Purkinje cell (primary cell): Measurements from ENCODE around the gene KRT14. TPM values are rescaled to one million over a fixed set of nuclear protein-coding genes. Genes with fewer than 3 reads are reported as not detected.

Experiments used
- polyA plus RNA-seq: library from polyadenylated mRNA; unstranded; fragments of >200 nt; fragmentation: Nextera tagmentation; gene quantifications from 2 replicates; pipeline ENCODE4 v1.2.1, GENCODE V29; 2014

Gene KRT14
- not detected in 2 replicates for polyA plus RNA-seq

DNA sequence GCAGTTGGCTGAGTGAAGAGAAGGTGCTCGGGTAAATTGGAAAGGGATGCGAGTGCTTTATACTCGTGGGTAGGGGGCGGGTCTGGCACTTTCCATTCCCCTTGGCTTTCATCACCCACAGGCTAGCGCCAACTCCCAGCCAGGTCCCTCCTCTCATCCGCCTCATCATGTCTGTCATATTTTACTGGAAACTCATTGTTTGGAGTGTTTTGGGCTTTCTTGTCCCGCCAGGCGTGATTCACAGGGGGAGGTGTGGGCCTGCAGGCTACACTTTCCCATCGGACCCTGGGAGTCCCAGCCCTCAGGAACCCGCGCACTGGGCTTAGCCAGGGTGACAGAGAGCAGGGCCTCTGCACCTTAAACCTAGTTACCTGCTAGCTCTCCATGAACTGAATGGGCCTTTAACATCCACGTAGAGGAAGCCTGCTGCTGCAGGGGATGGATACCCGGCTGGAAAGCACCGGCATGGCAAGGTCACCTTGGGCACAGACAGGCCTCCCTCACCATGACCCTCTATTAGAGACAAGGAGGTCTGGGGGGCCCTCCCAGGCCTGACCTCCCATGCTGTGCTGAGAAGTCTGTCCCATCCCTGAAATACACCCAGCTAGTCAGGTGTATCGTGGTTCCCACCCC, at the start of gene KRT14:
KRT14 (minus strand) TSS at position 33 of the 633 bp plus-strand sequence. CDS start 61 bp downstream, outside the sequence.

DNA sequence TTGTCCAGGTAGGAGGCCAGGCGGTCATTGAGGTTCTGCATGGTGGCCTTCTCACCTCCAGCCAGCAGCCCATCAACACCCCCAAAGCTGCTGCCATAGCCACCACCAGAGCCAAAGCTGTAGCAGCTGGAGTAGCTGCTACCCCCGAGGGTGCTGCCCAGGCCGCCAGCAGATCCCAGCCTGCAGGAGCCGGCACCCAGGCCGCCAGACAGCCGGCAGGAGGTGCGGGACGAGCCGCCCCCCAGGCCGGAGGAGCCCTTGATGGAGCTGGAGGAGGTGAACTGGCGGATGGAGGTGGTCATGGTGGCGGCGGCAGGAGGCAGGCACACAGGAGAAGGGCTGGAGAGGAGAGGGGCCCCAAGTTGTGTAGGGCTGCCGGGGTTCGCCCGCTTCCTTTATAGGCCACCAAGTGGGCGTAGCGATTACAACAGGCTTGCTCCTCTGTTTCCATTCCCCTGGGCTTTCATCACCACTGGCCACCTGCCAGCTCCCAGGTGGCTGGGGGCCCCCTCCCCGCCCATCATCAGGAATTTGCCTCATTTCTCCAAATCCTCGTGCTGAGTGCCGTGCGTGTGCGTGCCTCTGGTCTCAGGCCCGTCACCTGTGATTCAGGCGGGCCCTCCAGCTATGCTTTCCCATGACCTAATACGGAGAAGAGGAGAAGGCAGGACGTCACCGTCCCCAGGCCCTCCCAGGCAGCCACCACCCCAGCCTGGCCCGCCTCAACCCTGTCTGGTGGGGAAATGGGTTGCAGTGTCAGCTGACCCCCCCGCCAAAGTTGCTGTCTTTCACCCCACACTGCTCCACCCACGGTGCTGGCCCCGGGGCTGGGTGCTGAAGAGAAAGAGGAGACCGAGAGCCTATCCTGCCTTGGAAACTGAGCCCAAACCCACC, 37.8 kb upstream of the KRT14 start, which contains the start of gene KRT17:
KRT17 (minus strand) TSS at position 368 of the 894 bp plus-strand sequence; CDS start at position 302, 66 bp downstream.

DNA sequence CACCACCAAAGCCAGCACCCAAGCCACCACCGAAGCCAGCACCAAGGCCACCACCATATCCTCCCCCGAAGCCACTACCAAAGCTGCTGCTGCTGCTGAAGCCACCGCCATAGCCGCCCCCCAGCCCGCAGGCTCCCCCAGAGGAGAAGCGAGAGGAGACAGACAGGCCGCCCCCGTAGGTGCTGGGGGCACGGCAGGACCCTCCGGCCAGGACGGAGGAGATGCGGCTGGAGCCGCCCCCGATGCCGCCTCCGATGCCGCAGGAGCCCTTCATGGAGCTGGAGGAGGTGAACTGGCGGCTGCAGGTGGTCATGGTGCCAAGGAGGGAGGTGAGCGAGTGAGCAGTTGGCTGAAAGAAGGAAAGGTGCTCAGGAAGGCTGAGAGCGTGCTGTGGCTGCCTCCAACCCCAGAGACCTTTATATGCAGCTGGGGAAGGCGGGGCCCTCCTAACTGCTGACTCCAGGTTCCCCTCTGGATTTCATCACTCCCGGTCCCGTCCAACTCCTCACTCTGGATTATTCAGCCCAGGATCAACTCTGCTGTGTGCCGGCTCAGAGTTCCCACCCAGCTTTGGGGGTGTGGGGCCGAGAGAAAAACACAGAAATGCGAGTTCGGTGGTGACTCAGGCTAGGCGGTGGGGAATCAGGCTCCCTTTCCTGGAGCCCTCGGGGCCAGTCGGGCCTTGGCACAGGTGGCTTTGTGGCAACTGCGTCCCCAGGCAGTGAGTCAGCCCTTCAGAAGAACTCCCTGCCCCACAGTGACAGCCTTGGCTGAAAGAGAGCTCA, 25.9 kb upstream of the KRT14 start, which contains the start of gene KRT16:
KRT16 (minus strand) TSS at position 392 of the 785 bp plus-strand sequence; CDS start at position 313, 79 bp downstream.

DNA sequence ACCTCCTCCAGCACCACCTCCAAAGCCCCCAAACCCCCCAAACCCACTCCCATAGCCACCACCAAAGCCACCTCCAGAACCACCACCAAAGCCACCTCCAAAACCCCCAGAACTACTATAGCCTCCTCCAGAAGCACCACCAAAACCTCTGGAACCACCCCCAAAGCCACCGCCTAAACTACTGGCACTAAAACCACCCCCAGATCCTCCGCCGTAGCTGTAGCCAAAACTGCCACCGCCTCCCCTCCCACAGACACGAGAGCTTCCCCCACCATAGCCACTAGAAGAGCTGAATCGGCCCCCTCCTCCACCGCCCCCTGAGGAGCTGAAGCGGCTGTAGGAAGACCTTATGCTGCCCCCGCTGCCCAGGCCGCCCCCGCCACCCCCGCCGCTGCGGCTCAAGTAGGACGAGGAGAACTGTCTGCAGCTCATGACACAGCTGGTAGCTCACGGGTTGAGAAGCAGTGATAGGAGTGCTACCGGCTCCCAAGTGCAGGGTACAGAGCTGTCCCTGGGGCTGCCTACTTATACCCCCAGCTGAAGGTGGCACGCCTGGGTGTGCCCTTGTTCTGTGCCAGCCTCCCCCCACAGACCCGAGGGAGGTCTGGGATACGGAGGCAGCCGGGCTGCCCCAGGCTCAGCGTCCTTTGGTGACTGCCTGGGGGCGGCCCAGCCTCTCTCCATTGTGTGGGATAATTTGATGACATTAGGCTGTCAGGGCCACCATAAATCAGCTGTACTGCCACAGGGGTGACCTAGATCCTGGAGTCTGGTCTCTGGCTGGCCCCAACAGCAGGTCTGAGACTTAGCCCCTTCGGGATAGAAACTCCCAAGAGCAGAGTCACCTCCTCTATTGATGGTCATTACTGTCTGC, 14.9 kb downstream of the KRT14 start, which contains the start of gene KRT9:
KRT9 (minus strand) TSS at position 499 of the 874 bp plus-strand sequence; CDS start at position 432, 67 bp downstream.

Other genes starting within 250 kb of the KRT14 start
- gene KRT33A, start 236.1 kb downstream of the KRT14 start, polyA plus RNA-seq: not detected in 2 replicates
- not detected in 2 replicates for gene KRT33B, start 217.1 kb downstream of the KRT14 start, polyA plus RNA-seq
- gene KRT34, start 204.6 kb downstream of the KRT14 start, polyA plus RNA-seq: not detected in 2 replicates
- gene KRT31, start 189.3 kb downstream of the KRT14 start, polyA plus RNA-seq: 2.2 TPM in 1 of 2 replicates, not detected in the other
- not detected in 2 replicates for gene KRT37, start 162.3 kb downstream of the KRT14 start, polyA plus RNA-seq
- gene KRT38, start 145.9 kb downstream of the KRT14 start, polyA plus RNA-seq: not detected in 2 replicates
- not detected in 2 replicates for gene KRT32, start 119.5 kb downstream of the KRT14 start, polyA plus RNA-seq
- gene KRT35, start 105.7 kb downstream of the KRT14 start, polyA plus RNA-seq: not detected in 2 replicates
- gene KRT36, start 97.0 kb downstream of the KRT14 start, polyA plus RNA-seq: not detected in 2 replicates
- gene KRT13, start 81.3 kb downstream of the KRT14 start, polyA plus RNA-seq: not detected in 2 replicates
- gene KRT15, start 68.0 kb downstream of the KRT14 start, polyA plus RNA-seq: not detected in 2 replicates
- gene KRT19, start 58.6 kb downstream of the KRT14 start, polyA plus RNA-seq: not detected in 2 replicates
- gene KRT9, start 14.8 kb downstream of the KRT14 start, polyA plus RNA-seq: not detected in 2 replicates
- gene KRT16, start 25.9 kb upstream of the KRT14 start, polyA plus RNA-seq: 0.52 and 0.63 TPM in 2 replicates
- 10.7 and 38.0 TPM in 2 replicates for gene KRT17, start 37.7 kb upstream of the KRT14 start, polyA plus RNA-seq
- gene EIF1, start 102.0 kb upstream of the KRT14 start, polyA plus RNA-seq: 1,476 and 1,572 TPM in 2 replicates
- gene GAST, start 125.4 kb upstream of the KRT14 start, polyA plus RNA-seq: not detected in 2 replicates
- gene HAP1, start 147.7 kb upstream of the KRT14 start, polyA plus RNA-seq: 0.27 and 1.7 TPM in 2 replicates
- gene JUP, start 199.8 kb upstream of the KRT14 start, polyA plus RNA-seq: 0.70 and 1.6 TPM in 2 replicates
- gene P3H4, start 225.1 kb upstream of the KRT14 start, polyA plus RNA-seq: 0.55 and 0.83 TPM in 2 replicates
- 0.62 and 0.63 TPM in 2 replicates for gene FKBP10, start 226.1 kb upstream of the KRT14 start, polyA plus RNA-seq
- gene NT5C3B, start 249.3 kb upstream of the KRT14 start, polyA plus RNA-seq: 20.8 and 22.5 TPM in 2 replicates